ENCODE results near the gene CDAN1. TPM values are rescaled to one million over a fixed set of nuclear protein-coding genes. Genes with fewer than 3 reads are reported as not detected.

CDAN1 gene
- 10 to 100 TPM in 2 of 3 donors, 1 to 10 TPM in 1; 8.8 to 15.2 (median 14.7) TPM for total RNA-seq

DNA sequence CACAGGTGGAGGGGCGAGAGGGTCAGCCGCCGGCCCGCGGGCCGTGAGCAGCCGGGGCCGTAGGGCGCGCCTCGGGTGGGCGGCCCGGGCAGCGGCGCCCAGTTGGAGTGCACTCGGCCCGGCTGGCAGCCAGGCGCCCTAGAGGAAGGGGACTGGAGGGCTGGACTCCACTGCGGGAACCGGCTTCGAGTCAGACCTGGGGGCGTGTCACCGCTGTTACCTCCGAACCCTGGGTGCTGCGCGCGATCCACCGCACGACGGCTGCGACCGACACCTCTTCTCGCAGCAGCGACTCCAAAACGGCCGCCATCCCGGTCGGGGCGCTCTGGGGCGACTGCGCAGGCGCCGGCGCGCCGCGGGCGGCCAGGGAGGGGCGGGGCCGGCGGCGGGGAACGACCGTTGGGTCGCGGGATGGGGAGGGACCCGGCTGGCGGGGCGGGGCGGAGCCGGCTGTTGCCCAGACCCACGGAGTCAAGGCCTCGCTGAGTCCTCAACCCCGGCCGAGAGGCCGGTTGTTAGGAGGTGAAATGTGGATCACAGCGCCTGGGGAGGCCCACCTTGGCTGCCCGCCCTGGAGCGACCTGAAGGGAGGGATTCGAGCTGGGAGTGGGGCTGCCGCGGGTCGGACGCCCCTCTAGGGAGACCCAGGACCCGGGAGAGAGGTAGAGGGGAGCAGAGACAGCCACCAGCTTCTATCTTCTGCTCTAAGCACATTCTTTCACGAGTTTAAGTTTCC is at the start of gene CDAN1:
CDAN1 (minus strand) TSS at position 336 of the 736 bp plus-strand sequence; CDS start at position 310, 26 bp downstream.
- Histone ChIP-seq H3K27ac (peak within 1 kb of the TSS; percentile 85 to 89), H3K9me3 (no peaks in the 10 kb centered on the region), H3K27me3 (no peaks in the 10 kb centered on the region), H3K36me3 (no peaks in the 10 kb centered on the region), H3K4me3 (peak within 1 kb of the TSS; percentile 85 to 99 (median 85)), H3K4me1 (peaks cover 0 to 6% of the 10 kb centered on the region in 2 donors)
- TF ChIP-seq POLR2A (IDR thresholded peaks at IDR 0.05), result peak; percentile 33
- no peak for TF ChIP-seq CTCF (IDR thresholded peaks at IDR 0.05)
- TF ChIP-seq POLR2AphosphoS5 (IDR thresholded peaks at IDR 0.05), result peak in 2 of 3 donors; percentile 21 to 42
- intact Hi-C loops (cut with DNase I; ENCODE audit: low total_unique reads), result no loop called here
- DNase-seq (ENCODE audit: low spot score in 2 of 2), result peak; percentile 81 to 89

- H3K27ac ChIP-seq, result no peak overlapping the region
- no peak overlapping the region for H3K4me3 ChIP-seq
- no peak for TF ChIP-seq POLR2A (IDR thresholded peaks at IDR 0.05)
- no peak for TF ChIP-seq POLR2AphosphoS5 (IDR thresholded peaks at IDR 0.05)
- TF ChIP-seq CTCF (IDR thresholded peaks at IDR 0.05), result no peak
- no peaks in the 10 kb centered on the region for H3K4me1 ChIP-seq
- intact Hi-C loops (cut with DNase I; ENCODE audit: low total_unique reads), result no loop called here
- H3K9me3 ChIP-seq, result no peaks in the 10 kb centered on the region
- H3K27me3 ChIP-seq, result no peaks in the 10 kb centered on the region
- no peak for DNase-seq (ENCODE audit: low spot score in 2 of 2)
- H3K36me3 ChIP-seq, result no peaks in the 10 kb centered on the region
These were observed 48.6 kb upstream of the CDAN1 start for GRCh38 chr15:42785569-42785968.

GRCh38 chr15:42784705-42785104 is 47.8 kb upstream of the CDAN1 start:
- no peaks in the 10 kb centered on the region for H3K4me1 ChIP-seq
- H3K36me3 ChIP-seq, result no peaks in the 10 kb centered on the region
- no peak for DNase-seq (ENCODE audit: low spot score in 2 of 2)
- no peaks in the 10 kb centered on the region for H3K27me3 ChIP-seq
- no peak overlapping the region for H3K4me3 ChIP-seq
- no peak overlapping the region for H3K27ac ChIP-seq
- H3K9me3 ChIP-seq, result no peaks in the 10 kb centered on the region
- intact Hi-C loops (cut with DNase I; ENCODE audit: low total_unique reads), result no loop called here
- TF ChIP-seq POLR2A (IDR thresholded peaks at IDR 0.05) (no peak), CTCF (IDR thresholded peaks at IDR 0.05) (no peak), POLR2AphosphoS5 (IDR thresholded peaks at IDR 0.05) (no peak)

GRCh38 chr15:42782716-42783115 is 45.8 kb upstream of the CDAN1 start:
- Histone ChIP-seq H3K36me3 (no peaks in the 10 kb centered on the region), H3K4me3 (no peak overlapping the region), H3K27me3 (no peaks in the 10 kb centered on the region), H3K4me1 (no peaks in the 10 kb centered on the region), H3K27ac (no peak overlapping the region), H3K9me3 (no peaks in the 10 kb centered on the region)
- TF ChIP-seq POLR2A (IDR thresholded peaks at IDR 0.05) (no peak), POLR2AphosphoS5 (IDR thresholded peaks at IDR 0.05) (no peak), CTCF (IDR thresholded peaks at IDR 0.05) (no peak)
- DNase-seq (ENCODE audit: low spot score in 2 of 2), result no peak
- intact Hi-C loops (cut with DNase I; ENCODE audit: low total_unique reads), result no loop called here

DNA sequence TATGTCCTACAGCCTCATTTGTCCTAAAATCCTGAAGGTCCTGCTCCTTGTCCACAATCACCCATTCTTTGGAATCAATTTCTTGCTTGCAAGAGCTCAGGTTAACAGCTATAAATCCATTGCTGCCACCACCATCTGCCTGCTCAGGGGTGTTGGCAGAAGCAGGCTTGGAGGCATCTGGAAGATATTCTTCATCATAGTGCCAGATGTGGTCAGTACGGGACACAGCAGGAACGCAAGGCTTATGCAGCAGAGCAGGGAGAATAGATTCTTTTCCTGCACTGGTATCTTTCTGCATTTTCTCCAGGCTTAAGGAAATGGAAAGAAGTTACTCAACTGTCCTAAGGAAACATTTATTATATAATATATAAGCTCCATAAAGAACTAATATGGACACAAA is 38.5 kb upstream of the CDAN1 start:
- Histone ChIP-seq H3K27me3 (no peaks in the 10 kb centered on the region), H3K27ac (no peak overlapping the region), H3K4me1 (no peaks in the 10 kb centered on the region), H3K4me3 (no peak overlapping the region), H3K36me3 (no peaks in the 10 kb centered on the region), H3K9me3 (no peaks in the 10 kb centered on the region)
- DNase-seq (ENCODE audit: low spot score in 2 of 2), result no peak
- intact Hi-C loops (cut with DNase I; ENCODE audit: low total_unique reads), result loop anchor here (5.0 kb wide), 1 partner anchor 268 kb away; no protein-coding TSS in a partner anchor
- TF ChIP-seq CTCF (IDR thresholded peaks at IDR 0.05) (no peak), POLR2AphosphoS5 (IDR thresholded peaks at IDR 0.05) (no peak), POLR2A (IDR thresholded peaks at IDR 0.05) (no peak)
